Endothelial cell of coronary artery (primary cell): ENCODE results near the gene RBM20. TPM values are rescaled to one million over a fixed set of nuclear protein-coding genes. Genes with fewer than 3 reads are reported as not detected.

Experiments used
- total RNA-seq: library from RNA; depleted of rRNA; stranded (reverse); fragments of >200 nt; gene quantifications from 2 replicates; pipeline ENCODE4 v1.2.3, GENCODE V29; 2014

The RBM20 gene
- total RNA-seq = 0.09 and 0.27 TPM in 2 replicates

DNA sequence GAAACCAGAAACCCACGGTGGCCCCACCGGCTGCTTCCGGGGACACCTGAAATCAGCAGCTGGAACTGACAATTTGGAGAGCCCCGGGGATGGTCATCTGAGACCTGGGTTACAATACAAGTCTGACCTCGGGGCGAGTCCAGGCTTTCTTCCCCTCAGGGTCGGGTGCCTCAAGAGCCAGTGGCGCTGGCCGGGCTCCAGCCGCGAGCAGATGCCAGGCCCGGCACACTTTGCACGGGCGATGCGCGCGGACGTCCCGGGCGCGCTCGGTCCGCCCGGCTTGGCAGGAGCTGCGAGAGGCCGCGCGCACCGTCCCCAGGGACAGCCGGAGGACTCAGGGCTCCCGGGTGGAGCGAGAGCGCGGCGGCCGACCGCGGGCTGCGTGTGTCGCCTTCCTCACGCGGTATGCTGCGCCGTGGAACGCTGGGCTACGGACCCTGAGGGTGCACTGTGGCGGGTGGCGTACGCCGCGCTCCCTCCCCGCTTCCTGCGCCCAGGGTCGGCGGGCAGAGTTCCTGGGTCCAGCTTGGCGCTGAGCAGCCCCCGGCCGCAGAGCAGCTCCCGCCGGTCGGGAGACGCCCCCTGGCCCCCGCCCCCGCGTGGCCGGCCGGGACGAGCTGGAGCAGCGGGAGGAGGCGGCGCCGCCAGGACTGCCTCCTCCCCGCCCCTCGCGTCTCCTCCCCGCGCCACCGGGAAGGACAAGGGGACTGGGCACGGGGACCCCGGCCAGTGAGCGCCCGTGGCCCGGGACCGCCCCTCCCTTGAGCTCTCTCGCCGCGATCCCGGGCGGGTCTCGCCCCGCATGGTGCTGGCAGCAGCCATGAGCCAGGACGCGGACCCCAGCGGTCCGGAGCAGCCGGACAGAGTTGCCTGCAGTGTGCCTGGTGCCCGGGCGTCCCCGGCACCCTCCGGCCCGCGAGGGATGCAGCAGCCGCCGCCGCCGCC, at the start of gene RBM20:
Gene RBM20 (plus strand): TSS at position 684 of the 945 bp plus-strand sequence. CDS start 119 bp downstream, at position 803.

GRCh38 chr10:110871298-110872084, 227.4 kb downstream of the RBM20 start, which contains the start of gene PDCD4:
Gene PDCD4 (plus strand): TSS chr10:110871928. CDS start chr10:110876028, 4,100 bp downstream.

Other genes with a start within 250 kb of the RBM20 start
- gene DUSP5, start 146.4 kb upstream of the RBM20 start, total RNA-seq = 19.5 and 21.7 TPM in 2 replicates
- gene SMC3, start 76.6 kb upstream of the RBM20 start, total RNA-seq = 25.0 and 25.2 TPM in 2 replicates
- 48.5 and 78.6 TPM in 2 replicates for gene PDCD4, start 227.6 kb downstream of the RBM20 start, total RNA-seq